Measurements from ENCODE around the gene GPT2.
"Not testable (repeated sequence)": the region's sequence is repeated elsewhere in the genome, so short reads cannot be mapped to it uniquely, and the experiment has no call there.

The GPT2 gene

GRCh38 chr16:46944713-46945112 is 60.6 kb downstream of the GPT2 start:
- in situ Hi-C loops (cut with MboI; ENCODE audit: low pct_unique_long_range_greater_than_20kb, low sequenced_read_pairs); DNase-seq: not testable (repeated sequence)

- peak; percentile 76 for DNase-seq
- in situ Hi-C loops (cut with MboI; ENCODE audit: low pct_unique_long_range_greater_than_20kb, low sequenced_read_pairs), result no loop called here
Measured at GRCh38 chr16:46947900-46948547, 63.9 kb downstream of the GPT2 start.

- in situ Hi-C loops (cut with MboI; ENCODE audit: low pct_unique_long_range_greater_than_20kb, low sequenced_read_pairs), result no loop called here
- DNase-seq, result no peak
Measured at GRCh38 chr16:46948548-46949166, 64.5 kb downstream of the GPT2 start.

GRCh38 chr16:46949241-46949892 is 65.2 kb downstream of the GPT2 start:
- DNase-seq, result no peak
- in situ Hi-C loops (cut with MboI; ENCODE audit: low pct_unique_long_range_greater_than_20kb, low sequenced_read_pairs), result no loop called here

GRCh38 chr16:46950009-46950408 is 65.8 kb downstream of the GPT2 start:
- DNase-seq, result no peak
- in situ Hi-C loops (cut with MboI; ENCODE audit: low pct_unique_long_range_greater_than_20kb, low sequenced_read_pairs), result no loop called here

- in situ Hi-C loops (cut with MboI; ENCODE audit: low pct_unique_long_range_greater_than_20kb, low sequenced_read_pairs), result no loop called here
- no peak for DNase-seq
Measured at GRCh38 chr16:46954562-46954961, 70.4 kb downstream of the GPT2 start.

GRCh38 chr16:46961373-46962353 is 77.5 kb downstream of the GPT2 start:
- in situ Hi-C loops (cut with MboI; ENCODE audit: low pct_unique_long_range_greater_than_20kb, low sequenced_read_pairs), result no loop called here
- DNase-seq, result peak; percentile 41

- no peak for DNase-seq
- in situ Hi-C loops (cut with MboI; ENCODE audit: low pct_unique_long_range_greater_than_20kb, low sequenced_read_pairs), result no loop called here
Measured at GRCh38 chr16:46962629-46963028, 78.5 kb downstream of the GPT2 start.

GRCh38 chr16:46968063-46968435 is 83.9 kb downstream of the GPT2 start:
- no peak for DNase-seq
- in situ Hi-C loops (cut with MboI; ENCODE audit: low pct_unique_long_range_greater_than_20kb, low sequenced_read_pairs), result no loop called here

- in situ Hi-C loops (cut with MboI; ENCODE audit: low pct_unique_long_range_greater_than_20kb, low sequenced_read_pairs), result no loop called here
Measured at GRCh38 chr16:46970089-46970488, 85.9 kb downstream of the GPT2 start.

GRCh38 chr16:46971271-46971670 is 87.1 kb downstream of the GPT2 start:
- no peak for DNase-seq
- in situ Hi-C loops (cut with MboI; ENCODE audit: low pct_unique_long_range_greater_than_20kb, low sequenced_read_pairs), result no loop called here

More at GRCh38 chr16:46970089-46970488, 85.9 kb downstream of the GPT2 start:
- DNase-seq, result no peak

GRCh38 chr16:46972429-46973206 is 88.5 kb downstream of the GPT2 start:
- peak; percentile 39 for DNase-seq
- in situ Hi-C loops (cut with MboI; ENCODE audit: low pct_unique_long_range_greater_than_20kb, low sequenced_read_pairs), result no loop called here

GRCh38 chr16:46973207-46973995 is 89.2 kb downstream of the GPT2 start, which contains the start of gene DNAJA2:
TSS of gene DNAJA2 (minus strand) at chr16:46973674. CDS start at chr16:46973572, 102 bp downstream.
- DNase-seq, result peak; percentile 94

GRCh38 chr16:46973996-46974324 is 89.8 kb downstream of the GPT2 start:
- in situ Hi-C loops (cut with MboI; ENCODE audit: low pct_unique_long_range_greater_than_20kb, low sequenced_read_pairs), result no loop called here
- no peak for DNase-seq

More at GRCh38 chr16:46973207-46973995, 89.2 kb downstream of the GPT2 start, which contains the start of gene DNAJA2:
- in situ Hi-C loops (cut with MboI; ENCODE audit: low pct_unique_long_range_greater_than_20kb, low sequenced_read_pairs), result no loop called here

- in situ Hi-C loops (cut with MboI; ENCODE audit: low pct_unique_long_range_greater_than_20kb, low sequenced_read_pairs), result no loop called here
- peak; percentile 20 for DNase-seq
Measured at GRCh38 chr16:46974352-46974751, 90.2 kb downstream of the GPT2 start.

- in situ Hi-C loops (cut with MboI; ENCODE audit: low pct_unique_long_range_greater_than_20kb, low sequenced_read_pairs), result no loop called here
Measured at GRCh38 chr16:46975165-46975564, 91.0 kb downstream of the GPT2 start.

GRCh38 chr16:46975908-46976470 is 91.8 kb downstream of the GPT2 start:
- in situ Hi-C loops (cut with MboI; ENCODE audit: low pct_unique_long_range_greater_than_20kb, low sequenced_read_pairs), result no loop called here
- DNase-seq, result no peak

More at GRCh38 chr16:46975165-46975564, 91.0 kb downstream of the GPT2 start:
- no peak for DNase-seq

- no peak for DNase-seq
- in situ Hi-C loops (cut with MboI; ENCODE audit: low pct_unique_long_range_greater_than_20kb, low sequenced_read_pairs), result no loop called here
Measured at GRCh38 chr16:46976550-46976949, 92.4 kb downstream of the GPT2 start.

Data from KBM-7 (cell line).